H1 (cell line): ENCODE data around the gene SLC39A11. TPM values are rescaled to one million over a fixed set of nuclear protein-coding genes. Genes with fewer than 3 reads are reported as not detected.

ENCODE experiments used
- CTCF ChIA-PET: fragments of 300-600 bp; sonication (Branson Sonifier 250); formaldehyde crosslinking; loops from one replicate; lab custom pipeline; 2021; ENCODE audit not compliant: partially characterized antibody; lab: Charles Lee
- POLR2A ChIA-PET: fragments of 300-600 bp; sonication (Branson Sonifier 250); formaldehyde crosslinking; loops from one replicate; lab custom pipeline; 2021; ENCODE audit warnings: inconsistent platforms; ENCODE audit not compliant: partially characterized antibody; lab: Charles Lee
- DNase-seq, 2 experiments: peaks; one replicate each; pipeline versions ENCODE4 v3.0.0 to v3.0.0-alpha.2; 2010 to 2022; ENCODE audit warnings: low spot score in 2 of 2, low read depth in 1 of 2, mixed read lengths in 1 of 2
- FAIRE-seq: peaks from 2 replicates; lab custom pipeline; 2011; peaks lifted over from hg19 to GRCh38; lab: Jason Lieb, UNC
- H2AFZ ChIP-seq: 2 replicates; pipeline ENCODE4 v1.8.1; 2012; ENCODE audit warnings: low read length, inconsistent platforms
- H2AK5ac ChIP-seq: 2 replicates; pipeline ENCODE4 v1.6.1; 2013; ENCODE audit warnings: low read depth, low read length
- H2BK120ac ChIP-seq: replicated peaks from 2 replicates; pipeline ENCODE3; 2013; ENCODE audit warnings: low read depth, low read length, inconsistent platforms
- H2BK12ac ChIP-seq: 2 replicates; pipeline ENCODE4 v1.6.1; 2013; ENCODE audit warnings: low read depth, low read length
- H2BK15ac ChIP-seq: 2 replicates; pipeline ENCODE4 v1.6.1; 2013; ENCODE audit warnings: low read length
- H2BK20ac ChIP-seq: 2 replicates; pipeline ENCODE4 v1.6.1; 2013; ENCODE audit warnings: low read length
- H2BK5ac ChIP-seq: 2 replicates; pipeline ENCODE4 v1.6.1; 2013; ENCODE audit warnings: low read depth, low read length
- H3K14ac ChIP-seq: 2 replicates; pipeline ENCODE4 v1.6.1; 2013; ENCODE audit warnings: inconsistent platforms; ENCODE audit not compliant: insufficient read length
- H3K18ac ChIP-seq: 2 replicates; pipeline ENCODE4 v1.6.1; 2013; ENCODE audit warnings: low read length; ENCODE audit errors: extremely low read depth
- H3K23ac ChIP-seq: 2 replicates; pipeline ENCODE4 v1.6.1; 2013; ENCODE audit warnings: inconsistent platforms; ENCODE audit not compliant: insufficient read length
- H3K23me2 ChIP-seq: 2 replicates; pipeline ENCODE4 v1.6.1; 2013; ENCODE audit warnings: low read depth, low read length
- H3K27ac ChIP-seq: 2 replicates; pipeline ENCODE4 v1.6.1; 2011; ENCODE audit warnings: low read depth, low read length, inconsistent platforms
- H3K27me3 ChIP-seq, 4 experiments: replicated peaks in 1 of 4; 1 replicate in 1 of 4; 2 replicates in 3 of 4; pipeline versions ENCODE4 v1.6.1 to v1.8.1; 2011 to 2013; ENCODE audit warnings: low read length in 3 of 4, mild to moderate bottlenecking in 3 of 4, inconsistent platforms in 2 of 4, mixed read lengths in 2 of 4, moderate library complexity in 1 of 4; ENCODE audit not compliant: control insufficient read depth in 3 of 4, insufficient read depth in 3 of 4; ENCODE audit errors: extremely low read depth in 1 of 4
- H3K36me3 ChIP-seq, 4 experiments: 2 replicates each; pipeline versions ENCODE4 v1.6.1 to v1.8.1; 2011 to 2013; ENCODE audit warnings: mild to moderate bottlenecking in 4 of 4, low read length in 3 of 4, moderate library complexity in 2 of 4, control low read depth in 1 of 4, inconsistent platforms in 1 of 4; ENCODE audit not compliant: insufficient read depth in 4 of 4, control insufficient read depth in 2 of 4
- H3K4ac ChIP-seq: replicated peaks from 2 replicates; pipeline ENCODE3; 2013; ENCODE audit warnings: low read length, low read depth, mixed read lengths, inconsistent platforms; ENCODE audit not compliant: insufficient read length
- H3K4me1 ChIP-seq, 4 experiments: replicated peaks in 1 of 4; 1 replicate in 1 of 4; 2 replicates in 3 of 4; pipeline versions ENCODE4 v1.6.1 to v1.8.1; 2011 to 2013; ENCODE audit warnings: low read length in 3 of 4, inconsistent platforms in 2 of 4, mixed read lengths in 1 of 4; ENCODE audit not compliant: insufficient read depth in 4 of 4, control insufficient read depth in 3 of 4
- H3K4me2 ChIP-seq, 2 experiments: 2 replicates each; pipeline versions ENCODE4 v1.6.1 to v1.8.1; 2011 to 2013; ENCODE audit warnings: low read depth in 2 of 2, low read length in 2 of 2, control low read depth in 1 of 2, inconsistent platforms in 1 of 2, mild to moderate bottlenecking in 1 of 2; ENCODE audit not compliant: insufficient read depth in 1 of 2
- H3K4me3 ChIP-seq, 4 experiments: fragments of 200-600, 300-600 bp in 1 of 4; sonication (generic), shearing (Covaris generic), sonication (Bioruptor Twin) in 1 of 4; 2 replicates each; pipeline versions ENCODE4 v1.5.1 to v1.8.1; 2011 to 2016; ENCODE audit warnings: low read length in 4 of 4, low read depth in 3 of 4, control low read depth in 2 of 4, inconsistent platforms in 2 of 4, mild to moderate bottlenecking in 2 of 4, mixed read lengths in 1 of 4, moderate library complexity in 1 of 4; ENCODE audit not compliant: insufficient read depth in 2 of 4; ENCODE audit errors: extremely low read depth in 1 of 4
- H3K56ac ChIP-seq: replicated peaks from 2 replicates; pipeline ENCODE3; 2013; ENCODE audit warnings: low read depth, mild to moderate bottlenecking, mixed read lengths, low read length, inconsistent platforms; ENCODE audit not compliant: insufficient read length
- H3K79me1 ChIP-seq: 2 replicates; pipeline ENCODE4 v1.6.1; 2013; ENCODE audit warnings: low read depth, low read length, control low read depth
- H3K79me2 ChIP-seq, 2 experiments: 2 replicates each; pipeline versions ENCODE4 v1.6.1 to v1.8.1; 2012 to 2013; ENCODE audit warnings: low read length in 2 of 2, mild to moderate bottlenecking in 2 of 2, inconsistent platforms in 1 of 2; ENCODE audit not compliant: insufficient read depth in 2 of 2, control insufficient read depth in 1 of 2
- H3K9ac ChIP-seq, 4 experiments: replicated peaks in 1 of 4; 1 replicate in 1 of 4; 2 replicates in 3 of 4; pipeline versions ENCODE4 v1.6.1 to v1.8.1; 2011 to 2013; ENCODE audit warnings: low read depth in 3 of 4, low read length in 3 of 4, control low read depth in 2 of 4, mild to moderate bottlenecking in 2 of 4, moderate library complexity in 2 of 4, inconsistent platforms in 1 of 4; ENCODE audit errors: extremely low read depth in 1 of 4
- H3K9me3 ChIP-seq, 2 experiments: 2 replicates each; pipeline versions ENCODE4 v1.6.1 to v1.8.1; 2012 to 2013; ENCODE audit warnings: mild to moderate bottlenecking in 2 of 2, moderate library complexity in 2 of 2, control low read depth in 1 of 2, inconsistent platforms in 1 of 2, low read depth in 1 of 2, low read length in 1 of 2, mixed read lengths in 1 of 2; ENCODE audit not compliant: insufficient read depth in 2 of 2
- H4K20me1 ChIP-seq, 2 experiments: replicated peaks in 1 of 2; 2 replicates each; pipeline versions ENCODE3 to v1.8.1; 2011 to 2013; ENCODE audit warnings: inconsistent platforms in 2 of 2, low read length in 2 of 2, mild to moderate bottlenecking in 1 of 2; ENCODE audit not compliant: insufficient read depth in 2 of 2, control insufficient read depth in 1 of 2
- H4K5ac ChIP-seq: 2 replicates; pipeline ENCODE4 v1.6.1; 2013; ENCODE audit warnings: low read length, low read depth, mixed read lengths, inconsistent platforms; ENCODE audit not compliant: insufficient read length
- H4K8ac ChIP-seq: 2 replicates; pipeline ENCODE4 v1.8.0; 2013; ENCODE audit warnings: mild to moderate bottlenecking, moderate library complexity, low read length, inconsistent platforms; ENCODE audit not compliant: insufficient read depth; ENCODE audit errors: extremely low read depth
- H4K91ac ChIP-seq: replicated peaks from 2 replicates; pipeline ENCODE3; 2013; ENCODE audit warnings: low read length, mixed read lengths, inconsistent platforms; ENCODE audit not compliant: insufficient read length
- RBBP5 ChIP-seq: IDR thresholded peaks from 2 replicates; pipeline ENCODE4 v1.7.1; 2012; ENCODE audit warnings: low read depth, mild to moderate bottlenecking, inconsistent platforms, low read length, moderate library complexity, borderline replicate concordance
- WGBS, 2 experiments: shearing (Covaris generic) in 1 of 2; methylation state at CpG; one replicate each; pipeline versions ENCODE4 v1.1.6 to v1.1.7; 2013 to 2015; ENCODE audit warnings: low lambda C conversion rate in 2 of 2, mixed read lengths in 2 of 2, inconsistent platforms in 1 of 2, low coverage in 1 of 2, missing lambda C conversion rate in 1 of 2; ENCODE audit not compliant: insufficient replicate concordance in 2 of 2, insufficient coverage in 1 of 2, insufficient read length in 1 of 2; ENCODE audit errors: extremely low coverage in 1 of 2, missing lambda C conversion rate in 1 of 2; 5-methylcytosine and 5-hydroxymethylcytosine counted together
- polyA plus RNA-seq, 7 experiments: library from polyadenylated mRNA; depleted of rRNA in 3 of 7; stranded (reverse) in 5 of 7; unstranded in 2 of 7; fragments of >200 nt in 5 of 7; fragments of 200-250 nt in 2 of 7; gene quantifications; 1 replicate in 5 of 7; 2 replicates in 1 of 7; 4 replicates in 1 of 7; pipeline versions ENCODE4 v1.2.1 to v1.2.3, GENCODE V29; 2011 to 2013; ENCODE audit warnings: missing spikeins in 2 of 7, mixed read lengths in 2 of 7
- total RNA-seq: library from RNA; stranded (reverse); fragmentation: NEBNext Ultra II Directional; extraction: Animal tissue kit (Norgen Biotek cat#: 25700); gene quantifications from 2 replicates; pipeline ENCODE4 v1.2.1, GENCODE V29; 2021

The SLC39A11 gene
- total and polyA plus RNA-seq, 2 of the 8 experiments (the other 6 are each of a cell fraction or from before 2014, with no cell fraction given), result 12.2 to 19.6 TPM

- ChIA-PET POLR2A (no interaction called here), CTCF (interaction anchor here (1.3 kb wide), 2 partner anchors 18 to 118 kb away, joined by 3 to 6 read pairs; no protein-coding TSS in a partner anchor)
- H3K14ac ChIP-seq, result no peak overlapping the region
- no peak overlapping the region for H3K4me2 ChIP-seq
- DNase-seq, result no peak
- H3K27me3 ChIP-seq, result no peaks in the 10 kb centered on the region
- H2AK5ac ChIP-seq, result no peak overlapping the region
- no peak overlapping the region; the same call in 1 of the 2 replicates for H4K8ac ChIP-seq
- no peak for FAIRE-seq
- H4K91ac ChIP-seq, result no peak overlapping the region
- no peak overlapping the region for H2BK20ac ChIP-seq
- no peak overlapping the region for H2BK12ac ChIP-seq
- H3K79me2 ChIP-seq, result no peaks in the 10 kb centered on the region
- H2BK15ac ChIP-seq, result no peak overlapping the region
- 85% methylated on average over 8 of the region's 12 CpGs; no CpG with 5 or more reads in 1 of the 2 experiments for WGBS, 2 experiments
- H3K36me3 ChIP-seq, result no peaks in the 10 kb centered on the region
- H3K9me3 ChIP-seq, result no peaks in the 10 kb centered on the region
- 0 out of 7 replicates have a peak, but pooled peaks cover 0 to 3% (median 0%) of the 10 kb centered on the region in 4 experiments for H3K4me1 ChIP-seq
- H3K56ac ChIP-seq, result no peak overlapping the region
- TF ChIP-seq RBBP5, result no peak
- no peak overlapping the region for H3K4me3 ChIP-seq
- H3K79me1 ChIP-seq, result no peaks in the 10 kb centered on the region
- H2AFZ ChIP-seq, result no peak overlapping the region
- H3K9ac ChIP-seq, result no peak overlapping the region
- no peak overlapping the region for H3K4ac ChIP-seq
- no peak overlapping the region for H4K5ac ChIP-seq
- H3K18ac ChIP-seq, result no peak overlapping the region
- H3K27ac ChIP-seq, result no peak overlapping the region
- no peak overlapping the region for H2BK5ac ChIP-seq
- no peak overlapping the region for H3K23ac ChIP-seq
- H2BK120ac ChIP-seq, result no peak overlapping the region
- no peaks in the 10 kb centered on the region for H3K23me2 ChIP-seq
- H4K20me1 ChIP-seq, result no peaks in the 10 kb centered on the region
These were observed 414.6 kb downstream of the SLC39A11 start for GRCh38 chr17:72677714-72678390.
